K562 (cell line): ENCODE data around the gene LMBR1. TPM values are rescaled to one million over a fixed set of nuclear protein-coding genes. Genes with fewer than 3 reads are reported as not detected.

Experiments
- ATAC-seq: fragments of 200-7000 bp; cut with Tn5 transposase; 3 replicates; pipeline ENCODE4 v1.9.1; 2020; ENCODE audit warnings: moderate library complexity
- BruUV-seq: library from RNA; stranded (reverse); fragments of 400-500 nt; replicated peaks from 2 replicates; lab custom pipeline; 2021; lab: Mats Ljungman, UMichigan
- CTCF ChIA-PET: fragments of 300-600 bp; formaldehyde crosslinking; extraction: SDS; loops from one replicate; lab custom pipeline; 2021; ENCODE audit warnings: low intra/inter-chr PET ratio; lab: Yijun Ruan, JAX
- POLR2A ChIA-PET: fragments of 300-600, 350-650 bp; sonication (Branson Sonifier 250); formaldehyde crosslinking; extraction: SDS; loops from one replicate; lab custom pipeline; 2021; ENCODE audit warnings: antibody characterized with exemption, inconsistent platforms; lab: Yijun Ruan, JAX
- DNase-seq, 4 experiments: peaks; one replicate each; pipeline versions ENCODE4 v3.0.0 to v3.0.0-alpha.2; 2011 to 2018; ENCODE audit warnings: low spot score in 3 of 4, mixed read lengths in 3 of 4; ENCODE audit errors: extremely low read depth in 1 of 4
- FAIRE-seq: peaks from 2 replicates; lab custom pipeline; 2011; peaks lifted over from hg19 to GRCh38; lab: Jason Lieb, UNC
- H2AFZ ChIP-seq: 2 replicates; pipeline ENCODE4 v1.6.0; 2011; ENCODE audit warnings: low read depth, low read length, control low read depth, inconsistent platforms
- H3K27ac ChIP-seq: fragments of 200-600 bp; 3 replicates; pipeline ENCODE4 v1.8.0; 2011; ENCODE audit warnings: low read depth, mild to moderate bottlenecking, control low read depth, inconsistent platforms, low read length, moderate library complexity, mixed read lengths; ENCODE audit errors: extremely low read depth
- H3K27me3 ChIP-seq, 2 experiments: fragments of 300-600 bp in 1 of 2; 2 replicates in 1 of 2; 3 replicates in 1 of 2; pipeline versions ENCODE4 v1.6.0 to v1.8.0; 2011; ENCODE audit warnings: inconsistent platforms in 2 of 2, low read length in 2 of 2, mild to moderate bottlenecking in 1 of 2, mixed read lengths in 1 of 2, moderate library complexity in 1 of 2; ENCODE audit not compliant: control insufficient read depth in 2 of 2, insufficient read depth in 2 of 2
- H3K36me3 ChIP-seq: fragments of 300-600 bp; 3 replicates; pipeline ENCODE4 v1.8.0; 2011; ENCODE audit warnings: mild to moderate bottlenecking, low read length, inconsistent platforms; ENCODE audit not compliant: control insufficient read depth, insufficient read depth
- H3K4me1 ChIP-seq, 2 experiments: fragments of 200-600 bp in 1 of 2; replicated peaks in 1 of 2; 2 replicates in 1 of 2; 3 replicates in 1 of 2; pipeline versions ENCODE4 v1.5.1 to v1.8.0; 2011; ENCODE audit warnings: inconsistent platforms in 2 of 2, low read length in 2 of 2, mild to moderate bottlenecking in 1 of 2, mixed read lengths in 1 of 2, moderate library complexity in 1 of 2; ENCODE audit not compliant: control insufficient read depth in 2 of 2, insufficient read depth in 2 of 2
- H3K4me2 ChIP-seq: 2 replicates; pipeline ENCODE4 v1.6.1; 2011; ENCODE audit warnings: low read length, control low read depth, inconsistent platforms, mixed read lengths; ENCODE audit not compliant: insufficient read depth
- H3K4me3 ChIP-seq: fragments of 200-600 bp; sonication (generic), shearing (Covaris generic); 2 replicates; pipeline ENCODE4 v1.5.1; 2016; ENCODE audit warnings: control low read depth, inconsistent platforms
- H3K79me2 ChIP-seq: fragments of 200-600 bp; 3 replicates; pipeline ENCODE4 v1.8.0; 2011; ENCODE audit warnings: low read length, inconsistent platforms; ENCODE audit not compliant: control insufficient read depth, insufficient read depth
- H3K9ac ChIP-seq, 2 experiments: 2 replicates each; pipeline versions ENCODE4 v1.6.0 to v1.6.1; 2011; ENCODE audit warnings: low read depth in 2 of 2, low read length in 2 of 2, control low read depth in 1 of 2, inconsistent platforms in 1 of 2, mild to moderate bottlenecking in 1 of 2, mixed read lengths in 1 of 2; ENCODE audit not compliant: insufficient read depth in 1 of 2
- H3K9me1 ChIP-seq: one replicate; pipeline ENCODE4 v1.6.0; 2011; ENCODE audit warnings: inconsistent platforms, mild to moderate bottlenecking, low read length, moderate library complexity; ENCODE audit not compliant: control insufficient read depth, insufficient read depth
- H3K9me3 ChIP-seq: replicated peaks from 2 replicates; pipeline ENCODE4 v1.5.1; 2011; ENCODE audit warnings: low read depth, low read length, inconsistent platforms; ENCODE audit not compliant: control insufficient read depth, insufficient read depth
- H4K20me1 ChIP-seq: replicated peaks from 2 replicates; pipeline ENCODE4 v1.6.1; 2011; ENCODE audit warnings: low read length, inconsistent platforms, mixed read lengths; ENCODE audit not compliant: control insufficient read depth, insufficient read depth
- EWSR1 ChIP-seq: fragments of 450-650 bp; IDR thresholded peaks from 2 replicates; pipeline ENCODE4 v1.6.1; 2018; ENCODE audit warnings: borderline replicate concordance, mild to moderate bottlenecking, low read depth, moderate library complexity; ENCODE audit not compliant: partially characterized antibody
- FOS ChIP-seq: IDR thresholded peaks from 3 replicates; pipeline ENCODE4 v1.6.1; 2011; ENCODE audit not compliant: insufficient read length; ENCODE audit errors: extremely low read depth
- HCFC1 ChIP-seq: IDR thresholded peaks from 2 replicates; pipeline ENCODE4 v1.6.1; 2012; ENCODE audit warnings: low read depth, low read length, improper control_type of control experiment
- ILK ChIP-seq: fragments of 450-650 bp; IDR thresholded peaks from 2 replicates; pipeline ENCODE4 v1.6.1; 2016; ENCODE audit warnings: missing genetic modification characterization, low read depth, mild to moderate bottlenecking, missing compliant biosample characterization, moderate library complexity, borderline replicate concordance
- POLR2A ChIP-seq: fragments of 450-650 bp; conservative IDR thresholded peaks from 2 replicates; pipeline ENCODE4 v1.6.1; 2016
- XRCC5 ChIP-seq: fragments of 200-400 bp; formaldehyde crosslinking; IDR thresholded peaks from 2 replicates; pipeline ENCODE4 v1.6.1; 2017; ENCODE audit warnings: low read depth, mild to moderate bottlenecking, low read length
- ZBTB5 ChIP-seq: fragments of 450-650 bp; IDR thresholded peaks from 2 replicates; pipeline ENCODE4 v1.6.1; 2017; ENCODE audit warnings: antibody characterized with exemption
- ZC3H4 ChIP-seq: sonication (generic); formaldehyde crosslinking; IDR thresholded peaks from 2 replicates; pipeline ENCODE4 v1.9.0; 2021; ENCODE audit warnings: missing genetic modification reagents, borderline replicate concordance
- ZNF121 ChIP-seq: sonication (generic); formaldehyde crosslinking; conservative IDR thresholded peaks from 2 replicates; pipeline ENCODE4 v1.8.0; 2022; ENCODE audit warnings: missing genetic modification reagents
- ZNF253 ChIP-seq: fragments of 250-450 bp; sonication (Bioruptor Pico); conservative IDR thresholded peaks from 2 replicates; pipeline ENCODE4 v1.6.1; 2021; ENCODE audit warnings: mild to moderate bottlenecking
- ZNF41 ChIP-seq: fragments of 250-450 bp; sonication (Bioruptor Pico); conservative IDR thresholded peaks from 2 replicates; pipeline ENCODE4 v1.4.0; 2020; ENCODE audit warnings: mild to moderate bottlenecking
- ZNF644 ChIP-seq: fragments of 200-800 bp; sonication (Bioruptor generic); IDR thresholded peaks from 2 replicates; pipeline ENCODE4 v1.6.1; 2016; ENCODE audit warnings: low read depth, missing genetic modification characterization, missing compliant biosample characterization
- ZNF699 ChIP-seq: fragments of 250-450 bp; sonication (Bioruptor Pico); IDR thresholded peaks from 2 replicates; pipeline ENCODE4 v1.8.0; 2021; ENCODE audit warnings: mild to moderate bottlenecking, moderate library complexity; ENCODE audit not compliant: insufficient replicate concordance
- ZSCAN32 ChIP-seq: fragments of 450-650 bp; formaldehyde crosslinking; IDR thresholded peaks from 2 replicates; pipeline ENCODE4 v1.4.0; 2020; ENCODE audit warnings: mild to moderate bottlenecking, moderate library complexity
- WGBS: fragments of 100-300 bp; shearing (Covaris generic); methylation state at CpG from one replicate; pipeline ENCODE4 v1.1.6; 2016; ENCODE audit warnings: low coverage, mixed read lengths; ENCODE audit not compliant: insufficient coverage; ENCODE audit errors: missing lambda C conversion rate; 5-methylcytosine and 5-hydroxymethylcytosine counted together
- in situ Hi-C: fragments of 300-500 bp; cut with MboI; formaldehyde crosslinking; loops from 4 replicates; pipeline ENCODE4 v1.15.0; 2018; ENCODE audit warnings: inconsistent platforms, mixed read lengths
- intact Hi-C: fragments of 100-400 bp; cut with micrococcal nuclease; formaldehyde crosslinking; loops from 2 replicates; pipeline ENCODE4 v1.14.2; 2022
- polyA plus RNA-seq, 8 experiments: library from polyadenylated mRNA; depleted of rRNA in 4 of 8; stranded (reverse) in 5 of 8; unstranded in 3 of 8; fragments of >200 nt; fragmentation: Nextera tagmentation in 2 of 8; fragmentation: Illumina TruSeq in 1 of 8; extraction: Ambion mirVana in 2 of 8; extraction: Trizol in 1 of 8; gene quantifications; 2 replicates each; pipeline versions ENCODE4 v1.2.1 to v1.2.3, GENCODE V29; 2011 to 2014; ENCODE audit warnings: inconsistent platforms in 1 of 8, missing spikeins in 1 of 8
- total RNA-seq, 7 experiments: library from RNA; depleted of rRNA in 6 of 7; stranded (reverse); fragments of >200 nt in 6 of 7; fragmentation: Illumina TruSeq in 2 of 7; extraction: Trizol in 2 of 7; gene quantifications; 2 replicates each; pipeline versions ENCODE4 v1.2.1 to v1.2.3, GENCODE V29; 2011 to 2021; ENCODE audit warnings: low replicate concordance in 1 of 7
- TF ChIP-seq, protein P1 (sequence below): conservative IDR thresholded peaks from 2 replicates; pipeline ENCODE4 v1.6.1; 2011; ENCODE audit warnings: low read depth, mild to moderate bottlenecking, low read length; ENCODE audit not compliant: control insufficient read depth
- TF ChIP-seq, protein P2 (sequence below): sonication (generic); formaldehyde crosslinking; IDR thresholded peaks from 2 replicates; pipeline ENCODE4 v1.8.0; 2022; ENCODE audit warnings: mild to moderate bottlenecking, missing genetic modification reagents
- TF ChIP-seq, protein P3 (sequence below): fragments of 450-650 bp; IDR thresholded peaks from 2 replicates; pipeline ENCODE4 v1.6.1; 2017; ENCODE audit warnings: mild to moderate bottlenecking, moderate library complexity

The LMBR1 gene
- total and polyA plus RNA-seq, 9 of the 15 experiments (the other 6 are each of a cell fraction or from before 2014, with no cell fraction given): 7.7 to 90.0 (median 59.9) TPM

- TF ChIP-seq EWSR1 (no peak), ZNF644 (tag) (no peak), ZNF121 (CRISPR knock-in tag) (no peak), ZC3H4 (CRISPR knock-in tag) (no peak), ZNF253 (no peak), POLR2A (no peak)
- TF ChIP-seq, protein P1, sequence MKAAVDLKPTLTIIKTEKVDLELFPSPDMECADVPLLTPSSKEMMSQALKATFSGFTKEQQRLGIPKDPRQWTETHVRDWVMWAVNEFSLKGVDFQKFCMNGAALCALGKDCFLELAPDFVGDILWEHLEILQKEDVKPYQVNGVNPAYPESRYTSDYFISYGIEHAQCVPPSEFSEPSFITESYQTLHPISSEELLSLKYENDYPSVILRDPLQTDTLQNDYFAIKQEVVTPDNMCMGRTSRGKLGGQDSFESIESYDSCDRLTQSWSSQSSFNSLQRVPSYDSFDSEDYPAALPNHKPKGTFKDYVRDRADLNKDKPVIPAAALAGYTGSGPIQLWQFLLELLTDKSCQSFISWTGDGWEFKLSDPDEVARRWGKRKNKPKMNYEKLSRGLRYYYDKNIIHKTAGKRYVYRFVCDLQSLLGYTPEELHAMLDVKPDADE: no peak
Measured at GRCh38 chr7:156684661-156685060, 208.3 kb downstream of the LMBR1 start (continued).

GRCh38 chr7:156684251-156684650, 208.7 kb downstream of the LMBR1 start:
- FAIRE-seq (no peak), DNase-seq (no peak), ATAC-seq (no peak; the same call in 2 of the 3 replicates)
- Histone ChIP-seq H3K36me3 (peaks cover 48% of the 10 kb centered on the region; the same call in 2 of the 3 replicates), H3K79me2 (no peaks in the 10 kb centered on the region), H3K27me3 (no peaks in the 10 kb centered on the region), H3K9ac (no peak overlapping the region), H3K27ac (no peak overlapping the region), H3K4me2 (no peak overlapping the region), H4K20me1 (no peaks in the 10 kb centered on the region), H3K9me3 (no peaks in the 10 kb centered on the region), H3K4me1 (no peaks in the 10 kb centered on the region), H3K9me1 (no peaks in the 10 kb centered on the region), H3K4me3 (no peak overlapping the region), H2AFZ (no peak overlapping the region)
- 95% methylated on average over 10 of the region's 10 CpGs for WGBS
- no TSS peak for BruUV-seq
- in situ Hi-C loops (no loop called here), intact Hi-C loops (no loop called here)
- CTCF ChIA-PET: no interaction called here
- POLR2A ChIA-PET: no interaction called here
- TF ChIP-seq ILK: no peak
- no peak for TF ChIP-seq ZNF699 (CRISPR knock-in tag)
- TF ChIP-seq, protein P2, sequence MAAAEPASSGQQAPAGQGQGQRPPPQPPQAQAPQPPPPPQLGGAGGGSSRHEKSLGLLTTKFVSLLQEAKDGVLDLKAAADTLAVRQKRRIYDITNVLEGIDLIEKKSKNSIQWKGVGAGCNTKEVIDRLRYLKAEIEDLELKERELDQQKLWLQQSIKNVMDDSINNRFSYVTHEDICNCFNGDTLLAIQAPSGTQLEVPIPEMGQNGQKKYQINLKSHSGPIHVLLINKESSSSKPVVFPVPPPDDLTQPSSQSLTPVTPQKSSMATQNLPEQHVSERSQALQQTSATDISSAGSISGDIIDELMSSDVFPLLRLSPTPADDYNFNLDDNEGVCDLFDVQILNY (CRISPR knock-in tag): no peak
- TF ChIP-seq HCFC1: no peak
- no peak for TF ChIP-seq ZBTB5
- no peak for TF ChIP-seq FOS
- TF ChIP-seq XRCC5: no peak
- TF ChIP-seq, protein P3, sequence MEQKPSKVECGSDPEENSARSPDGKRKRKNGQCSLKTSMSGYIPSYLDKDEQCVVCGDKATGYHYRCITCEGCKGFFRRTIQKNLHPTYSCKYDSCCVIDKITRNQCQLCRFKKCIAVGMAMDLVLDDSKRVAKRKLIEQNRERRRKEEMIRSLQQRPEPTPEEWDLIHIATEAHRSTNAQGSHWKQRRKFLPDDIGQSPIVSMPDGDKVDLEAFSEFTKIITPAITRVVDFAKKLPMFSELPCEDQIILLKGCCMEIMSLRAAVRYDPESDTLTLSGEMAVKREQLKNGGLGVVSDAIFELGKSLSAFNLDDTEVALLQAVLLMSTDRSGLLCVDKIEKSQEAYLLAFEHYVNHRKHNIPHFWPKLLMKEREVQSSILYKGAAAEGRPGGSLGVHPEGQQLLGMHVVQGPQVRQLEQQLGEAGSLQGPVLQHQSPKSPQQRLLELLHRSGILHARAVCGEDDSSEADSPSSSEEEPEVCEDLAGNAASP: no peak
- no peak for TF ChIP-seq ZNF41
- no peak for TF ChIP-seq ZSCAN32 (CRISPR knock-in tag)
